ENCODE data around the gene TRIP10.
A peak's percentile ranks its signal among the peaks of the same experiment; 100 is the strongest.
"Not testable (repeated sequence)": the region's sequence is repeated elsewhere in the genome, so short reads cannot be mapped to it uniquely, and the experiment has no call there.

TRIP10 gene, protein sequence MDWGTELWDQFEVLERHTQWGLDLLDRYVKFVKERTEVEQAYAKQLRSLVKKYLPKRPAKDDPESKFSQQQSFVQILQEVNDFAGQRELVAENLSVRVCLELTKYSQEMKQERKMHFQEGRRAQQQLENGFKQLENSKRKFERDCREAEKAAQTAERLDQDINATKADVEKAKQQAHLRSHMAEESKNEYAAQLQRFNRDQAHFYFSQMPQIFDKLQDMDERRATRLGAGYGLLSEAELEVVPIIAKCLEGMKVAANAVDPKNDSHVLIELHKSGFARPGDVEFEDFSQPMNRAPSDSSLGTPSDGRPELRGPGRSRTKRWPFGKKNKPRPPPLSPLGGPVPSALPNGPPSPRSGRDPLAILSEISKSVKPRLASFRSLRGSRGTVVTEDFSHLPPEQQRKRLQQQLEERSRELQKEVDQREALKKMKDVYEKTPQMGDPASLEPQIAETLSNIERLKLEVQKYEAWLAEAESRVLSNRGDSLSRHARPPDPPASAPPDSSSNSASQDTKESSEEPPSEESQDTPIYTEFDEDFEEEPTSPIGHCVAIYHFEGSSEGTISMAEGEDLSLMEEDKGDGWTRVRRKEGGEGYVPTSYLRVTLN

DNA sequence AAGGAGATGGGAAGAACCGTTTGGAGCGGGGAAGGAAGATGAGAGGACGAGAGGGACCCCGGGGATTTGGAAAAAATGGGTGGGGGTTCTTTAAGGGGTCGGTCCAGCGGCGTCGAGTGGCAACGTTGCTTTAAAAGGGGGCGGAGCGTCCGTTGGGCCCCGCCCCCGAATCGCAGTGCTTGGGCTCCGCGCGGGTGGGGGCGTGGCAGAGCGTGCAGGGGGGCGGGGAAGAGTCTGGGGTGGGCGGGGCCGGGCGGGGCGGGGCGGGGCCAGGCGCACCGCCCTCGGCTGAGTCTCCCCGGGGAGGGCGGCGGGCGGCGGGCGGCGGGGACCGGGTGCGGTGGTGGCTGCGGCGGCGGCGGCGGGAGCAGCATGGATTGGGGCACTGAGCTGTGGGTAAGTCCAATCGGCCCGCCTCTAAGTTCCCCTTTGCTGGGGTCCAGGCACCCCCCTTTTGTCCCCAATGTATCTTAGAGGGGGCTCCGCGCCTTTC lies at the start of gene TRIP10:
Gene TRIP10 (plus strand): TSS at position 291 of the 493 bp plus-strand sequence. CDS start 82 bp downstream, at position 373.
- DNase-seq, result peak; percentile 79

DNA sequence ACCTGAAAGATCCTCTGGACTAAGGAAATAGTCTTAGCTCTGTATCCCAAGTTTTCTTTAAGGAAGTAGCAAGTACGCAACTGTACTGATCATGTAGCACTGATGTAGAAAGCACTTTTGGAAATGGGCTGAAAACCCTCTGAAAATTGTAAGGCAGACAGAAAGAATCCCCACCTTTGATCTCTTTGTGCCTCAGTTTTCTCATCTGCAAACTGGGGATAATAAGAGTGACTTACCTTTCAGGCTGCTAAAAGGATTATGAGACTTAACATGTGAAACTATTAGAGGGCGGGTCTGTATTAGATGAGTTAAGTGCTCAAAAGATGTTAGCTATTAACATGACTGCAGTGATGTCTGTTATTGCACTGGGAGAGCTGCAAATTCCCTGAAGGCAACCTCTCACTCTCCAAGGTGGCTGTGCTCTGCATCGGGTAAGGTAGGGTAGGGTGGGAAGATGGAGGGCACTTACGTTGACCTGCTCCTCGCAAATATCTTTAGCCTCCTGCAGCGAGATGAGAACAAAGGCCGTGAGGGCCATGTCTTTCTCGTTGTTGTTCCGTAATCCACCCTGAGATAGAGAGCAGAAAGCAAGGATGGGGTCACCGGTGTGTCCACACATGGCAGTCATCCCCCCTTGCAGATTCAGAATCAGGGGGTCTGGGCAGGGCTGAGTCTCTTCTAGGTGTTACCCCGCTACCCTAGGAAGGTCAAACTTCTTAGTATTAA lies 49.2 kb upstream of the TRIP10 start:
- DNase-seq, result no peak

GRCh38 chr19:6691342-6691741 lies 48.1 kb upstream of the TRIP10 start:
- DNase-seq, result no peak

DNA sequence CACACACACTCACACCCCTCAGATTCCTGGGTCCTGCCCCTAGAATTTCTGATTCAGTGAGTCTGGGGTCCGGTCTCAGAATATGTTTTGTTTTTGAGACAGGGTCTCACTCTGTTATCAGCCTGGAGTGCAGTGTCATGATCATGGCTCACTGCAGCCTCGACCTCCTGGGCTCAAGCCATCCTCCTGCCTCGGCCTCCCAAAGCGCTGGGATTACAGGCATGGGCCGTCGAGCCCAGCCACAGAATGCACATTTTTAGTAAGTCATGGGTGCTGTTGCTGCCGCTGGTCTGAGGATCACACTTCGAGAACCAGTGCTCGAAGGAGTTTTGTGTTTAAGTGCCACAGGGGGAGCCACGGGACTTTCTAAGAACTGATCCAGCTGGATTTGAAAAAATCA lies 47.5 kb upstream of the TRIP10 start:
- DNase-seq, result no peak

- DNase-seq, result no peak
Observed at GRCh38 chr19:6693056-6693471, 46.4 kb upstream of the TRIP10 start.

- no peak for DNase-seq
Observed at GRCh38 chr19:6693681-6694080, 45.8 kb upstream of the TRIP10 start.

DNA sequence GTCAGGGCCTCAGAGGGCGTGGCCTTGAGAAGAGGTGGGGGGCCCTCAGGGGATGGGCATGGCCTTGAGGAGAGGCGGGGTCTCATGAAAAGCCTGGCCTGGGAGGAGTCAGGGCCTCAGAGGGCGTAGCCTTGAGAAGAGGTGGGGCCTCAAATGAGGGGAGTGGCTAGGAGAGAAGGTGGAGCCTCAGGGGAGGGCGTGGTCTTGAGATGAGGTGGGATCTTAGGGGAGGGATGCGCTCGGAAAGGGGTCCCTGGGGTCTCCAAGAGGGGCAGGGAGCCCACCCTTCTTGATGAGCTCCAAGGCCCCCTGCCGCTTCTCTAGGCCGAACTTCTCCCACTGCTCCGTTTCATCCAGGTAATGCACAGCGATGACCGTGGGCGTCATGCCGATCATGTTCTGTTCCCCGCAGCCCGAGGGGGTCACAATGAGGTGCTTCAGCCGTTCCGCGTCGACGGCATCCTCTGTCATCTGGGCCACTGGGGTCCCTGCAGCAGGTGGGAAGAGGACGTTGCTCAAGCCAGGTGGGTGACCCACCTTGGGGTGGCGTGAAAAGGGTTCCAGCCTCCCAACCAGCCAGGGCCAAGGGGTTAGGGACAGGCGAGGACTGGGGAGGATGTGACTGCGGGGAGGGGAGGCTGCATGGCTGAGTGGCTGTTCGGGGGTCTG lies 45.2 kb upstream of the TRIP10 start:
- no peak for DNase-seq

DNA sequence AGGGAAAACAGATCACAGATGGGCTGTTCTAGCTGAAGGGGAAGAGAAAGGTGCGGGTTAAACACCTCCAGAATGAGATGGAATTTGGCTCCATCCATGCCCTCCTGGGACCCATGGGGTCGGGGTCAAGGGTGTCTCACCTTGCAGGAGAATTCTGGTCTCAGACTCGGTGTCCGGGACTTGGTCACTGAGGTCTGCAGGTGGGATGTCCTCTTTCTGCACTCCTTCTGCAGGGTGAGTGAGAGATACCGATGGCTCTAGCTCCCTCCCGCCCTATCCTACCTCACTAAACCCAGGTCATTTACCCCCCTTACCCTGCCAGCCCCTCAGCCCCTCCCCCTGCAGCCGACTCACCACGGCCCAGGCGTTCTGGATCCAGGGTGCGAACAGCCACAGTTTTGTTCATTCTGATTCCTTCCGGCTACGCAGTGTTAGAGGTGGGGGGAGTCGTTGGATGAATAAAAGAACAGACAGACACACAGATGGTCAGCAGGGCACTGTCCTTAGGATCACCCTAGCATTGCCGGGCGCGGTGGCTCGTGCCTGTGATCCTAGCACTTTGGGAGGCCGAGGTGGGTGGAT lies 43.1 kb upstream of the TRIP10 start:
- no peak for DNase-seq

DNA sequence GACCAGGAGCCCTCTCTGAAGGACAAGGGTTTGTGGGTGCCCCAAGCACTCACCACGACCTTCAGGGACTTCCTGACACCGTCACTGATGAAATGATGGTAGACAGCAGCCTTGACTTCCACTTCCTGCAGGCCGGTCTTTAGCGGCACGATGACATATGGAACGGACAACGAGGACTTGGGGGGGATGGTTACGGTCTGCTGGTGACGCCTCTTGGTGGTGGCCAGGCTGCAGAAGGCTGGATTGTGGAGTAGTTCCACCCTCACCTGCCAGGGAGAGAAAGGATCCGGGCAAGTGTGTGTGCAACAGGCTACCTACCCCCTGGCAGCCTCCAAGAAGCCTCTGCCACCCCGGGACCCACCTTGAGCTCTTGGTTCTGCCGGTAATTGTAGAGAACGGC lies 42.2 kb upstream of the TRIP10 start:
- no peak for DNase-seq

DNA sequence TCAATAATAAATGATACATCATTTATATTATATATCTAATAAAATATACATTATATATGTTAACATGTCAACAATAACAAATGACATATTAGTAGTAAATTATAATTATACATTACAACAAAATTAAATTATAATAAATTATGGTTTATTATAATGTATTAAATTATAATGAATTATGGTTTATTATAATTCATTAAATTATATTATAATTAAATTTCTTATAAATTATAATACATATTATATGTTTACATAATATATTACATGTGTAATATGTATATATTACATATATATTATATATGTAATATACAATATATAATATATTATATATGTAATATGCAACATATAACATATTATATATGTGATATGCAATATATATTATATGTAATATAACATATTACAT lies 39.5 kb upstream of the TRIP10 start:
- DNase-seq, result no peak

GRCh38 chr19:6700586-6701316 lies 38.7 kb upstream of the TRIP10 start:
- no peak for DNase-seq

GRCh38 chr19:6705931-6706632 lies 33.4 kb upstream of the TRIP10 start:
- DNase-seq, result no peak

- no peak for DNase-seq
Observed at GRCh38 chr19:6706633-6706958, 32.9 kb upstream of the TRIP10 start.

DNA sequence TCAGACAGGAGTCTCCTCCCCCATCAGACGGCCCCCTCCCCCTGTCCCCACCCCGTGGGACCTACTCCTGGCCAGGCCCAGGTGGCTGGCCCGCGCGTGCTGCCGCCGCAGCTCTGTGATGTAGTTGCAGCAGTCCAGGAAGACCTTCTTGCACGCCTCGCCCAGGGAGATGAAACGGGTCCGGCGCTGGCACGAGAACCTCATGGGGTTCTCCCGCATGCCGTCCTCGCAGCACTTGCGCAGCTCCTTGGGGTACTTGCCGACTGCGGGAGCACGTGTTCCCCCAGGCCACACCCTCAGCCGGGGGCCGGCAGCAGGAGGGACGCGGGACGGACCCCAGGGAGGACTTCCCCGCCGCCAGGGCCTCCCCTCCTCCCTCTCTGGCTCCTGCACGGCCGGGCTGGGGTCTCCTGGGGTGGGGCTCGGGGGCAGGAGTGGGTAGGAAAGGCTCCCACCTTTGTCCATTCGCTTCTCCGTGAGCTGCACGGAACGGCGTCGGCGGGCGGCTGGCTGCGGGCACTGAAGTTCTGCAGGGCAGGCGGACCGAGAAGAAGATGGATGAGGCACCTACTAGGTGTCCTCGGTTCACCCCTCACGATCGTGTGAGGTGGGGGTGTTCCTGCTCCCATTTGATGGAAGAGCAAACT lies 32.3 kb upstream of the TRIP10 start:
- DNase-seq, result no peak

- no peak for DNase-seq
Observed at GRCh38 chr19:6707658-6708018, 31.8 kb upstream of the TRIP10 start.

DNA sequence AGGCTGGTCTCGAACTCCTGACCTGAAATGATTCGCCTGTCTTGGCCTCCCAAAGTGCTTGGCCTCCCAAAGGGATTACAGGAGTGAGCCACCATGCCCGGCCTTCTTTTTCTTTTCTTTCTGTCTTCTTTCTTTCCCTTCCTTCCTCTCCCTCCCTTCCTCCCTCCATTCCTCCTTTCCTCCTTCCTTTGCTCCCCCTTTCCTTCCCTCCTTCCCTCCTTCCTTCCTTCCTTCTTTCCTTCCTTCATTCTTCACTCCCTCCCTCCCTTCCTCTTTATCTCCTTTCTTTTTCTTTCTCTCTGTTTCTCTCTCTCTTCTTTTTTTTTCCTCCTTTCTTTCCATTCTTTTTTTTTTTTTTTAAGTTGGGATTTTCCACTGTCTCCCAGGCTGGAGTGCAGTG lies 31.1 kb upstream of the TRIP10 start:
- no peak for DNase-seq

DNA sequence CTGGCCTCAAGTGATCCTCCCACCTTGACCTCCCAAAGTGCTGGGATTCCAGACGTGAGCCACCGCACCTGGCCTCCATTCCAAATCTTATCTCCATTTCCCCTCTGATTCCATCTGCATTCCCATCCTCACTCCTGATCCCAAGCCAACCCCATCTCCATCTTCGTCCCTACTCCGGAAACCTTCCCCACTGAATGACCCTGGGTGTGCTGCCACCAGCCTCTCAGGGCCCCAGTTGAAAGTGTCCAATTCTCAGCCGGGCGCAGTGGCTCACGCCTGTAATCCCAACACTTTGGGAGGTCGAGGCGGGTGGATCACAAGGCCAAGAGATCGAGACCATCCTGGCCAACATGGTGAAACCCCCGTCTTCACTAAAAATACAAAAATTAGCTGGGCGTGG lies 30.6 kb upstream of the TRIP10 start:
- DNase-seq, result not testable (repeated sequence)

GRCh38 chr19:6709549-6709948 lies 29.9 kb upstream of the TRIP10 start:
- DNase-seq, result no peak

DNA sequence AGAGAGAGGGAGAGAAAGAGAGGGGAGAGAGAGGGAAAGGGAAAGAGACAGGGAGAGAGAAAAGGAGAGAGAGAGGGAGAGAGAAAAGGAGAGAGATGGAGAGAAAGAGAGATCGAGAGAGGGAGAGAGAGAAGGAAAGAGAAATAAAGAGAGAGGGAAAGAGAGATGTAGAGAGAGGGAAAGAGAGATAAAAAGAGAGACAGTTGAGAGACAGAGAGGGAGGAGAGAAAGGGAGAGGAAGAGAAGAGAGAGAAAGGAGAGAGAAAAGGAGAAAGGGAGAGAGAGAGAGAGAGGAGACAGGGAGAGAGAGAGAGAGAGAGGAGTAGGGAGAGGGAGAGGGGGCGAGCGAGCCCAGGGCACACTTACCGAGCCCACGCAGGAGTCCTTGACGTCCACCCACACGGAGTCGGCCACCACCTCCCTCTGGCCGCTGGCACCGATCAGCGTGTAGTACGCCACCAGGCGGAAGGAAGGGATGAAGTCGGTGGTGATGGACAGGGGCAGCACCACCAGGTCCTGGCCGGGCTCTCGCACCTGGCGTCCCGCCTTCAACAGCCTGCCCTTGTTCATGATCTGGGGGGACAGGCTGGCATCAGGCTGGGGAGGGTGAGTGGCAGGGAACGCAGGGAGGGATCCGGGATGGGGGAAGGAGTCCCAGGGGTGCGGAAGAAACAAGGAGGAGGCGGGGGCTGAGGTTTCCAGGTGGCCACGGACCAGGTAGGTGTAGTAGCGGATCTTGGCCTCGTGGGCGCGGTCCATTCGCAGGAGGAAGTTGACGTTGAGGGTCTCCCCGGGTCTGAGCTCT lies 29.0 kb upstream of the TRIP10 start:
- no peak for DNase-seq

DNA sequence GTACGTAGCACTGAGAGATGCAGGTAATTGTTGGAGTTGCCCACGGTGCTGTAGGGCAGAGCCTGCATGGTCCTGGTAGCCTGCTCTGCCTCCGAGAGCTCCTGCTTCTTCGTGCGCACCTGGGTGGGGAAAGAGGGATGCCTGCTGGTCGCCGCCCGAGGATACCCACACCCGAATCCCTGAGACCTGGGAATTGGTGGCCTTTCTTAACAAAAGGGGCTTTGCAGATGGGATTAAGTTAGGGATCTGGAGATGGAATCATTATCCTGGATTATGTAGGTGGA lies 28.5 kb upstream of the TRIP10 start:
- no peak for DNase-seq

GRCh38 chr19:6711605-6712004 lies 27.9 kb upstream of the TRIP10 start:
- DNase-seq, result no peak
